Caki2 (cell line): ENCODE results near the gene AGAP1. TPM values are rescaled to one million over a fixed set of nuclear protein-coding genes. Genes with fewer than 3 reads are reported as not detected.
A peak's percentile ranks its signal among the peaks of the same experiment; 100 is the strongest.

Experiments
- DNase-seq: peaks from one replicate; pipeline ENCODE4 v3.0.0-alpha.2; 2015; ENCODE audit warnings: low read depth
- in situ Hi-C: cut with HindIII; loops from 2 replicates; pipeline ENCODE4 v1.10.0; 2016; ENCODE audit warnings: low sequenced_read_pairs, low pct_unique_long_range_greater_than_20kb, mixed read lengths
- total RNA-seq: library from RNA; depleted of rRNA; stranded (reverse); fragments of >200 nt; shearing (Covaris generic); gene quantifications from 2 replicates; pipeline ENCODE4 v1.2.3, GENCODE V29; 2014; ENCODE audit warnings: low replicate concordance

AGAP1 gene
- total RNA-seq, 1 experiment from 2014 or later, result 5.3 TPM

DNA sequence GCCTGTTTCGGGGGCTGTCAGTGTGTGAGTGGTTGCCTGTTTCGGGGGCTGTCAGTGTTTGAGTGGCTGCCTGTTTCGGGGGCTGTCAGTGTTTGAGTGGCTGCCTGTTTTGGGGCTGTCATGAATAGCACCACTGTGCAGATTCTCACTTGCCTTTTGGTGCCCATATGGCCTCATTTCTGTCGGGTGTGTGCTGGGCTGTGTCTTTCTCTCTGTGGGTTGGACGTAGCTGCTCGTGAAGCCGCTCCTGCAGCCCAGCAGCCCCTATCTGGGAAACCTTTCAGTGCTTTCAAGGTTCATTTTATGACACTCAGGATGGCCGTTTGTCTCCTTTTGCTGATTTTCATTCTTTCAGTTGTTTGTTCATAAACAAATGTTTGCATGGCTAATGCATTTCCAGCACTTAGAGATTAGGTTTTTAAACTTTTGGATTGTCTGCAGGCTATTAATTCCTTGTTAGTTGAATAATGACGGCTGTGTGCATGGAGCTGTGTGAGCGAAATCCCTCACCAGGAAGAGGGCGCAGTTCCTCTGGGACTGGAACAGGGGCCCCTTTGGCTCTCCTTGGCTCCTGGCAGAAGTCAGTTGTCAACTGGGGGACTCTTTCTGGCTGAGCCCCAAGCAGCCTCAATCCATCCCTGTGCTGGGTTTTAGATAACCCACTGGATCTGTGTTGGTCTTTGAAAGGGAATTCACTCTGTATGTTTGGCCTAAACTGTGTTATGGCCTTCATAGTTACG lies 10.8 kb downstream of the AGAP1 start:
- in situ Hi-C loops, result no loop called here

DNA sequence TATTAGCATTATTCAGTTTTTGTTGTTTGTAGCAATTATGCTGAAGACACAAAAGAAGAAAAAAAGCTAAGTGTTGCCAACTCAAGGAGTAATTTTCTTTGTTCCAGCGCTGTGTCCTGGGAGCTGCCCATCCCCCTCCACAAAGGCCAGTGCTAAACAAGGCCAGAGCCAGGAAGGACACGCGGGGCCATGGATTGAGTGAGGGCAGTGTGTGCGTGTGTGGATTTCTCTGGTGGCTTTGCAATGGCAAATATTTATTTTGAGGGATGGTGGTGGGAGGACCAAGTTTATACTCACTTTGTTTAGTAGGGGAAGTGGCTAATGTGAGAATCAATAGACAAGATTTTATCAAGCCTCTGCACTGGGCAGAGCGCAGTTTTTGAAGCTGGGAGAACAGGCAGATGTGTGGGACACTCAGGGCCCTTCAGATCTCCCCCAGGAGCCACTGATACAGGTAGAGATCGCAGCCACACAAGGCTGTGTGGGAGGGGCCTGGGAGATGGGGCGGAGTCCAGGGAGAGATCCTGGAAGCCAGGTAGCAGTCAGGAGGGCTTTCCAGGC lies 11.4 kb downstream of the AGAP1 start:
- in situ Hi-C loops, result no loop called here
- DNase-seq, result no peak

More for the DNA sequence above, 10.8 kb downstream of the AGAP1 start:
- no peak for DNase-seq

DNA sequence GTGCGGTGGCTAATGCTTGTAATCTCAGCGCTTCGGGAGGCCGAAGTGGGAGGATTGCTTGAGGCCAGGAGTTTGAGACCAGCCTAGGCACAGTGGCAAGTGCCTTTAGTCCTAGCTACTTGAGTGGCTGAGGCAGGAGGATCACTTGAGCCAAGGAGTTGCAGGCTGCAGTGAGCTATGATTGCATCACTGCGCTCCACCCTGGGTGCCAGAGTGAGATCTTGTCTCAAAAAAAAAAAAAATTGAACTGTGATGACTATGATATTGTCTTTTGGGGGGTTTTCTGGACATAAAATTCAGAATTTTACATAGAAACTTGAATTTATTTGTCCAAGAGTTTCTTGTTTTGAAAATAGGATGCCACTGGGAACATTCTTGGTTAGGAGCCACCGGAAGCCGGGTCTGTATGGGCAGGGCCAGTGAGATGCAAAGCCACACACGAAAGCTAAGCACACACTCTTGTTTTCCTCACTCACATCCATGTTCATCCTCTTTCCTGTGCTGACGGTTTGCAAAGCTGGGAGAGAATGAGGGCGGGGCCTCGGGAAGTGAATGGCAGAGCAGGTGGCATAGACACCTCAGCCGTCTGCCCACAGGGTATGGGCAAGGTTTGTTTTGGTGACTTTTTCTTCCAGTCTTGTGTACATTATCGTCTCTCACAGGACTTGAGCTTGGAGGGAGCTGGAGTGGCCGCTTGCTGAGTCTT lies 12.6 kb downstream of the AGAP1 start:
- DNase-seq, result no peak
- in situ Hi-C loops, result no loop called here

GRCh38 chr2:235506997-235507615 lies 13.3 kb downstream of the AGAP1 start:
- DNase-seq, result no peak
- in situ Hi-C loops, result no loop called here

- in situ Hi-C loops, result no loop called here
- DNase-seq, result no peak
Measured at GRCh38 chr2:235507928-235508327, 14.1 kb downstream of the AGAP1 start.

DNA sequence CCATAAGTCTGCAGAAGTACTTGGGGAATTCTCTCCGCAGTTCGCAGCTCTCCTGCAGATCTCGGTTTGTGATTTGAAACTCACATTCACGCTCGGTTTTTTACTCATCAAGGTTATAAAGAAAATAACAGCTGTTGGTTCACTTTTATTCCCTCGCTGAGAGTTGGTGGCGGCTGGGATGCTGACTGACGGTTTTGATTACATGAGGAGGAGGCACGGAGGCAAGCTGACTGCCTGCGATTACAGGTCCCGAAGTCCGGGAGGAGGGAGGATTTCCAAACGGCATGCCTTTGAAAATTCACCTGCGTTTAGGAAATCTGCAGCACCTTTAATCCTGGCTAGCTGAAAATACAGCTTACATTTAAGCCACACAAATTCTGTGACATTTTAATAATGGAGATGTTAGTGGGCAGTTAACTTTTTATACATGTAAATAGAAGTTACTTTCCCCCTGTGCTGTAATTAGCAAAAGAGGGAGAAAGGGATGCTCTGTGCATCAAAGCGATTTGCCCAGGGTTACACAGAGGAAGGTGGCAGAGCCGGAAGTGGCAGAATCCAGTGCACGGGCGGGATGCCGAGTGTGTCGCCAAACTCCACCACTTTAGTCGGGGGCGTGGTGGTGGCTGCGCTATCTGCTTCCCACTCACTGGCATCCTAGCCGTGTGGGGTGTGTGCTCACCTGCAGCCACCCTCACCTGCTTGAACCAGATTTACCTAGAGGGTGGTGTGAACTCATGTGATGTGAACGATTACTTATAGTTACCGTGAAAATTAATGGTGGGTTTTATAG lies 14.7 kb downstream of the AGAP1 start:
- in situ Hi-C loops, result no loop called here
- no peak for DNase-seq

- in situ Hi-C loops, result no loop called here
Measured at GRCh38 chr2:235510318-235510717, 16.5 kb downstream of the AGAP1 start.

GRCh38 chr2:235511187-235511661 lies 17.4 kb downstream of the AGAP1 start:
- in situ Hi-C loops, result no loop called here
- peak; percentile 77 for DNase-seq

More at GRCh38 chr2:235510318-235510717, 16.5 kb downstream of the AGAP1 start:
- DNase-seq, result peak; percentile 38

GRCh38 chr2:235511751-235512698 lies 18.2 kb downstream of the AGAP1 start:
- in situ Hi-C loops, result no loop called here
- DNase-seq, result no peak

DNA sequence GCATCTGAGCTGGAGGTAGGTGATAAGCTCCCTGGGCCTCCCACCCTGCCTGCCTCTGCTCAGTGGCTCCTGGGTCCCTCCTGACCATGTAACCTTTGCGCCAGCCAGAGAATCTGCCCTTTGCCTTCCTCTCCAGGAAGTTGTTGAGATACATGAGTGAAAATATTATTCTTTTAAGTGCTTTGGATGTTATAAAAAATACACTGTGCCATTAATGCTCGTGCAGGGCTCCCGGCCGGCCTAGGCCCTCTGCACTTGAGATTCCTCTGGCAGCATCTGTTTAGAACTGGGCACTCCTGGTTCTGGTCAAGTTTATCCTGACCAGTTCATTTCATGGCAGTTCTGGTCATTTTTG lies 18.8 kb downstream of the AGAP1 start:
- DNase-seq, result no peak
- in situ Hi-C loops, result no loop called here

DNA sequence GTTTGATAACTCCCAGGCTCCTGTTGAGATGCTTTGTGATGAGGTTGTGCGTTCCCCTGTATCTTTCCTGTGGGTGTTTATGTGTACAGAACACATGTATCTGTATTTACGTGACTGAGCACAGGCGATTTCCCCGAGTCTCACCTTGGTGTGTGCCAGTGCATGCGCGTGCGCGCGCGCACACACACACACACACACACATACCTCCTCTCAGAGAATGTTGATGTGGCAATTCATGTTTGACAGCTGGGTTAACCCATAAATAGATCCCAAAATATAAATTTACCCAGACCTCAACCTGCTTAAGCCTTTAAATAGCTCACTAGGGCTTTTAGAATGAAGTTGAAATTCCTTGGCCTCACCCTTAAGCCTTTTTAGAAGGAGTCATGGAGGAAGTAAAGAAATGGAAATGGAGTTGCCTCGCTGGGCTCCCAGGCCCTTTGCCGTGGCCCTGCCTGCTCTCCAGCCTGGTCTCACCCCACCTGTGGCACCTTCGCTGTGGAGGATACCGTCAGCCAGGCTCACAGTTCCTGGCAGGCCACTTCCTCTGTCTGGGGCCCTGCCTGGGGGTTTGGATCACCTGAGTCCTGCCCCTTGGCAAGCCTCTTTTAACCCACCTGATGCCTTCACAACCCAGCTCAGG lies 20.3 kb downstream of the AGAP1 start:
- in situ Hi-C loops, result no loop called here
- DNase-seq, result no peak

DNA sequence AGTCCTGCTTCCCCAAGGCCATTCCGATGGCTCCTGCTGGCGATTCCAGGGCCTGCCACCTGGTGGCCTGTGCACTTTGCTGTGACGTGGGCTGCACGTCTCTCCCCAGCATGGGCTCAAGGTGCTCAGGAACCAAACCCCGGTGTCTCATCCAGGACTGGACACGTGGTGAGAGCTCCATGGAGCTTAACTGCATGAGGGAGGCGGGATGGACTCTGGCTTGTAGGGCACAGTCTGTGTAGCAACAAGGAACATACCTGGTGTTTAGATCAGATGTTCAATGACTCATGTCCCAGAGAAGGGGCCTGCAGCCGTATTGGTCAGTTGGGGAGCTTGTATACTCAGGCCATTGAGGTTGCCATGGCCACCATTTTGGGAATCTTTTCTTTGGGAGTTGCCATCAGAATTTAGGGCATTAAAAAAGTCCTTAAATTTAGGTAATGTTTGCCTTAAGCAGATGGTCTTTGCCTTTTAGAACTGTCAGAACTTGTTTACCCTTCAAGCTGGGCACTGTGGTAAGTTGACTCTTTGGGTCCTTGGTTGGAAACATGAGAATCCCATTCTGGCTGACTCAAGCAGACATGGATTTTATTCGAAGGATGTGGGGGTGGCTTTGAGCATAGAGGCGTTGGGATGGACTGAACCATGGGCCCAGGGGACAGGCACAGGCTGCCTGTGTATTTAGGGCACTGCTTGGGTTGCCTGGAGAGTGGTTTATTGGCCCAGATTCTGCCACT lies 21.0 kb downstream of the AGAP1 start:
- in situ Hi-C loops, result no loop called here
- no peak for DNase-seq

DNA sequence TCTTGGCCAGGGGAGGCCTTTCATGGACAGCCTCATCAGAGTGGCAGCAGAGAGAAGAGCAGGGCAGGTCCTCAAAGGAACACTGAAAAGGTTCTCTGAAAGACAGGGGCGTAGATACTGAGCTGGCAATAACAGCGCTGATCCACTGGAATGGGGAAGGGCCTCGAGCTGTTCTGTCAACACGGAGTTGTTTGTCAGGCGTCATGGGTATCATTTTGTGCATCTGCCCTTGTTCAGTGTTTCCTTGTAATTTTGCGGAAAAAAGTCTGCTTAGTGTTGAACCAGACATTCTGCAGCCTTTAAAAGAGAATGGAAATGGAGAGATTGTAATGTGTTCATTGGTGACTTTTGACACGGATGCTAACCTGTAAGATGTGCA lies 21.5 kb downstream of the AGAP1 start:
- in situ Hi-C loops, result no loop called here

GRCh38 chr2:235515821-235516220 lies 22.0 kb downstream of the AGAP1 start:
- no peak for DNase-seq
- in situ Hi-C loops, result no loop called here

More for the DNA sequence above, 21.5 kb downstream of the AGAP1 start:
- no peak for DNase-seq

DNA sequence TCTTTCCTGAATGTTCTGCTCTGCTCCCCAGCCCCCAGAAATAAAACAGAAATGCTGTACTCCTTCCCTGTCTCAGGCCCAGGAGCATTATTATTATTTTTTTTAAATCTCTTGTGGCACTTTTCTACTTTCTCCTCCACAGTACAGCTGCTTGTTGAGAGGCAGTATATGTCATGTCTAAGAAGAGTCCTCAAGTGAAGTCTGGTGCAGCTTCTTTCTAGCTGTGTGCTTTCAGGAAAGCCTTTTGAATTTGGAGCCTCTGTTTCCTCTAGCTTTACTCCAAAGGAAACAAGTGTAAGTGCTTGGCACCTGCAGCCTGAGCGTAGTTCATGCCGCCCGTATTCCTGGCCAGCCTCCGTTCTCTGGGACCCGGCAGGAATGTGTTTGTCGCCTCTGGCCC lies 22.4 kb downstream of the AGAP1 start:
- in situ Hi-C loops, result no loop called here
- no peak for DNase-seq

DNA sequence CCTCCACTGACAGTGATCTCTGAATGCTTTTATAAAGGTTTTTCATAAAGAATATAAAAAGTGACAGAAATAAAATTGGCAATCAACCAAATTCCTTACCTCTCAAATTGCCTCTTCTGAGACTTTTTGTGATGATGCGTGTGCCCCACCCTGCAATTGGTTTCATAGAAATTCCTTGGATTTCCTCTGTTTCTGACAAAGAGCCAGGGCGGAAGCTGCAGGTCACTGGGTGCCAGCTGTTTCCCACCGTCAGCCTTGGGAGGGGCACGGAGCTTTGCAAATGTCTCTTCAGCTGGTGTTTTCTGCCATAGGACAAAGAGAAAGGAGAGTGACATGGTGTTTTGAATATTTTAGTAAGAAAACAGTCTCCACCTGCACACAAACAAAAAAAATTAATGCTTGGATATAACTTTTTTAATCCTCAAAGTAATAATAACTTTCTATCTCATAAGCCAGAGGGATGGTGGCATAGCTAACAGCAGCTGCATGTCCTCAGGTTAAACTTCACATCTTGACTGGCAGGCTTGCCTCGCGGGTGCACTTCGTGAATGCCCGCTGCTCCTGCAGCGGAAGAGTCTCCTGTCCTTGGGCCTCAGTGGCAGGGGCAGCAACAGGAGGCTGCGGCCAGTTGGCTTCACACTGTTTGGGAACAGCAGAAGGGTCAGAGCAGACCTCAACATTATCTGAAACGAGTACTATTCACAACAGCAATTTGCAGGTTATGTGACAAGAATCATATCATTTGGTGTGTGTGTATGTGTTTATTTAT lies 24.7 kb downstream of the AGAP1 start:
- no peak for DNase-seq
- in situ Hi-C loops, result no loop called here
